ENCODE data around the gene RNF41.

GRCh38 chr12:56161690-56162351 lies 59.9 kb downstream of the RNF41 start:
- TF ChIP-seq, protein P1, sequence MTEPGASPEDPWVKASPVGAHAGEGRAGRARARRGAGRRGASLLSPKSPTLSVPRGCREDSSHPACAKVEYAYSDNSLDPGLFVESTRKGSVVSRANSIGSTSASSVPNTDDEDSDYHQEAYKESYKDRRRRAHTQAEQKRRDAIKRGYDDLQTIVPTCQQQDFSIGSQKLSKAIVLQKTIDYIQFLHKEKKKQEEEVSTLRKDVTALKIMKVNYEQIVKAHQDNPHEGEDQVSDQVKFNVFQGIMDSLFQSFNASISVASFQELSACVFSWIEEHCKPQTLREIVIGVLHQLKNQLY (CRISPR knock-in tag; IDR thresholded peaks at IDR 0.05): no peak
- TF ChIP-seq EP300 (IDR thresholded peaks at IDR 0.05; ENCODE audit: low read depth in 2 of 2, low read length in 2 of 2) (no peak), EP300 (CRISPR knock-in tag; IDR thresholded peaks at IDR 0.05; ENCODE audit: borderline replicate concordance) (no peak), MXI1 (IDR thresholded peaks at IDR 0.05; ENCODE audit: borderline replicate concordance, low read depth, low read length) (no peak), SP1 (IDR thresholded peaks at IDR 0.05) (no peak), SP1 (CRISPR knock-in tag; IDR thresholded peaks at IDR 0.05) (no peak), POLR2AphosphoS5 (IDR thresholded peaks at IDR 0.05; ENCODE audit: low read depth, low read length) (peak; percentile 32), HOXD1 (CRISPR knock-in tag; IDR thresholded peaks at IDR 0.05) (no peak), TEAD3 (CRISPR knock-in tag; optimal IDR thresholded peaks at IDR 0.05; ENCODE audit: borderline replicate concordance) (no peak), GABPA (IDR thresholded peaks at IDR 0.05; ENCODE audit: low read depth, low read length) (no peak), GABPA (CRISPR knock-in tag; IDR thresholded peaks at IDR 0.05; ENCODE audit: low read depth) (no peak), TCF12 (IDR thresholded peaks at IDR 0.05) (no peak), TCF12 (CRISPR knock-in tag; IDR thresholded peaks at IDR 0.05) (no peak), GABPB1 (CRISPR knock-in tag; IDR thresholded peaks at IDR 0.05) (no peak), POLR2A (IDR thresholded peaks at IDR 0.05; ENCODE audit: insufficient read depth in 1 of 2, low read depth in 2 of 2, low read length in 2 of 2) (peak in 1 of 2 experiments; percentile 11; a peak in 1 of 4 replicates), USF2 (IDR thresholded peaks at IDR 0.05; ENCODE audit: low read depth, low read length) (no peak), USF2 (CRISPR knock-in tag; IDR thresholded peaks at IDR 0.05; ENCODE audit: borderline replicate concordance) (no peak)
- TF ChIP-seq, protein P2, sequence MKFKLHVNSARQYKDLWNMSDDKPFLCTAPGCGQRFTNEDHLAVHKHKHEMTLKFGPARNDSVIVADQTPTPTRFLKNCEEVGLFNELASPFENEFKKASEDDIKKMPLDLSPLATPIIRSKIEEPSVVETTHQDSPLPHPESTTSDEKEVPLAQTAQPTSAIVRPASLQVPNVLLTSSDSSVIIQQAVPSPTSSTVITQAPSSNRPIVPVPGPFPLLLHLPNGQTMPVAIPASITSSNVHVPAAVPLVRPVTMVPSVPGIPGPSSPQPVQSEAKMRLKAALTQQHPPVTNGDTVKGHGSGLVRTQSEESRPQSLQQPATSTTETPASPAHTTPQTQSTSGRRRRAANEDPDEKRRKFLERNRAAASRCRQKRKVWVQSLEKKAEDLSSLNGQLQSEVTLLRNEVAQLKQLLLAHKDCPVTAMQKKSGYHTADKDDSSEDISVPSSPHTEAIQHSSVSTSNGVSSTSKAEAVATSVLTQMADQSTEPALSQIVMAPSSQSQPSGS (CRISPR knock-in tag; IDR thresholded peaks at IDR 0.05): no peak

All from HepG2 (cell line).